HCT116 (cell line): ENCODE data around the gene RALGPS1.

Source experiments
- EZH2 ChIP-seq: fragments of 200-600 bp; sonication (generic); IDR thresholded peaks from 2 replicates; pipeline ENCODE4 v1.6.1; 2017; ENCODE audit warnings: antibody characterized with exemption, mixed run types
- MAX ChIP-seq: IDR thresholded peaks from 2 replicates; pipeline ENCODE4 v1.6.1; 2012
- POLR2A ChIP-seq: IDR thresholded peaks from 2 replicates; pipeline ENCODE4 v1.7.0; 2011; ENCODE audit warnings: borderline replicate concordance; ENCODE audit not compliant: insufficient read depth, insufficient read length; ENCODE audit errors: extremely low read depth
- POLR2AphosphoS5 ChIP-seq: IDR thresholded peaks from 2 replicates; pipeline ENCODE4 v1.6.1; 2011; ENCODE audit warnings: mild to moderate bottlenecking, low read depth, low read length, moderate library complexity
- RAD21 ChIP-seq: IDR thresholded peaks from 2 replicates; pipeline ENCODE4 v1.6.1; 2012; ENCODE audit warnings: low read depth, mild to moderate bottlenecking
- TF ChIP-seq, protein P1 (sequence below), 3 experiments: fragments of 200-600 bp in 1 of 3; sonication (generic) in 1 of 3; IDR thresholded peaks in 2 of 3; conservative IDR thresholded peaks in 1 of 3; 2 replicates each; pipeline ENCODE4 v1.5.1; 2012 to 2017; ENCODE audit warnings: low read depth in 2 of 3, low read length in 2 of 3, antibody characterized with exemption in 1 of 3, borderline replicate concordance in 1 of 3, control low read depth in 1 of 3, mild to moderate bottlenecking in 1 of 3, mixed read lengths in 1 of 3, mixed run types in 1 of 3, moderate library complexity in 1 of 3; ENCODE audit not compliant: insufficient read depth in 1 of 3
- TF ChIP-seq, protein P2 (sequence below): IDR thresholded peaks from 2 replicates; pipeline ENCODE4 v1.6.1; 2012
- TF ChIP-seq, protein P3 (sequence below): IDR thresholded peaks from 2 replicates; pipeline ENCODE4 v1.6.1; 2012; ENCODE audit warnings: low read depth

DNA sequence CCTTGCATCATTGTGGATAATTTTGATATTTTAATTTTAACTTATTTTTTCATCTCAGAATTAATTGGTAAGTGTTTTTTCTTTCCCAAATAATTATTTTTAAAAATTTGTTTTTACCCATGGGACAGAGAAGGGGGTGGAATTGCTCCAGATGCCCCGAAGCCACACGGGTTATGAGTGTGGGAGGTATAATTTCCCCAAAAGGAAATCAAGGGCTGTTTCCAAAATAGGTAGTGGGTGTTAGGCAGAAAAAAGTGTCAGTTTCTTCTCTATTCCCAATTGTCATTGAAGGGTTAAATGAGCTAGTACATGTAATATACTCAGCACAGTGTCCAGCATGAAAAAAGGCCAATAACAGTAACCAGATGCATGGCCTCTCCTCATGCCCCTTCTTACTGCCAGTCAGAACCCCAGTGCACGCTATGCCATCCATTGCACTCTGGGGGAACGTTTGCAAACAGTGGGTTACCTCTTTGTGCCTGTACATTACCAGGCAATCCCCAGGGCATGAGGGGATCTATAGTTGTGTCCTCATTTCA lies 244.3 kb downstream of the RALGPS1 start:
- TF ChIP-seq, protein P1, sequence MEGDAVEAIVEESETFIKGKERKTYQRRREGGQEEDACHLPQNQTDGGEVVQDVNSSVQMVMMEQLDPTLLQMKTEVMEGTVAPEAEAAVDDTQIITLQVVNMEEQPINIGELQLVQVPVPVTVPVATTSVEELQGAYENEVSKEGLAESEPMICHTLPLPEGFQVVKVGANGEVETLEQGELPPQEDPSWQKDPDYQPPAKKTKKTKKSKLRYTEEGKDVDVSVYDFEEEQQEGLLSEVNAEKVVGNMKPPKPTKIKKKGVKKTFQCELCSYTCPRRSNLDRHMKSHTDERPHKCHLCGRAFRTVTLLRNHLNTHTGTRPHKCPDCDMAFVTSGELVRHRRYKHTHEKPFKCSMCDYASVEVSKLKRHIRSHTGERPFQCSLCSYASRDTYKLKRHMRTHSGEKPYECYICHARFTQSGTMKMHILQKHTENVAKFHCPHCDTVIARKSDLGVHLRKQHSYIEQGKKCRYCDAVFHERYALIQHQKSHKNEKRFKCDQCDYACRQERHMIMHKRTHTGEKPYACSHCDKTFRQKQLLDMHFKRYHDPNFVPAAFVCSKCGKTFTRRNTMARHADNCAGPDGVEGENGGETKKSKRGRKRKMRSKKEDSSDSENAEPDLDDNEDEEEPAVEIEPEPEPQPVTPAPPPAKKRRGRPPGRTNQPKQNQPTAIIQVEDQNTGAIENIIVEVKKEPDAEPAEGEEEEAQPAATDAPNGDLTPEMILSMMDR (IDR thresholded peaks at IDR 0.05 in 2 of 3, conservative IDR thresholded peaks at IDR 0.05 in 1 of 3; ENCODE audit: borderline replicate concordance in 1 of 3, insufficient read depth in 1 of 3, low read depth in 2 of 3, low read length in 2 of 3), result no peak
- no peak for TF ChIP-seq EZH2
- no peak for TF ChIP-seq POLR2AphosphoS5
- no peak for TF ChIP-seq RAD21
- TF ChIP-seq, protein P2, sequence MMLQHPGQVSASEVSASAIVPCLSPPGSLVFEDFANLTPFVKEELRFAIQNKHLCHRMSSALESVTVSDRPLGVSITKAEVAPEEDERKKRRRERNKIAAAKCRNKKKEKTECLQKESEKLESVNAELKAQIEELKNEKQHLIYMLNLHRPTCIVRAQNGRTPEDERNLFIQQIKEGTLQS, result no peak
- TF ChIP-seq, protein P3, sequence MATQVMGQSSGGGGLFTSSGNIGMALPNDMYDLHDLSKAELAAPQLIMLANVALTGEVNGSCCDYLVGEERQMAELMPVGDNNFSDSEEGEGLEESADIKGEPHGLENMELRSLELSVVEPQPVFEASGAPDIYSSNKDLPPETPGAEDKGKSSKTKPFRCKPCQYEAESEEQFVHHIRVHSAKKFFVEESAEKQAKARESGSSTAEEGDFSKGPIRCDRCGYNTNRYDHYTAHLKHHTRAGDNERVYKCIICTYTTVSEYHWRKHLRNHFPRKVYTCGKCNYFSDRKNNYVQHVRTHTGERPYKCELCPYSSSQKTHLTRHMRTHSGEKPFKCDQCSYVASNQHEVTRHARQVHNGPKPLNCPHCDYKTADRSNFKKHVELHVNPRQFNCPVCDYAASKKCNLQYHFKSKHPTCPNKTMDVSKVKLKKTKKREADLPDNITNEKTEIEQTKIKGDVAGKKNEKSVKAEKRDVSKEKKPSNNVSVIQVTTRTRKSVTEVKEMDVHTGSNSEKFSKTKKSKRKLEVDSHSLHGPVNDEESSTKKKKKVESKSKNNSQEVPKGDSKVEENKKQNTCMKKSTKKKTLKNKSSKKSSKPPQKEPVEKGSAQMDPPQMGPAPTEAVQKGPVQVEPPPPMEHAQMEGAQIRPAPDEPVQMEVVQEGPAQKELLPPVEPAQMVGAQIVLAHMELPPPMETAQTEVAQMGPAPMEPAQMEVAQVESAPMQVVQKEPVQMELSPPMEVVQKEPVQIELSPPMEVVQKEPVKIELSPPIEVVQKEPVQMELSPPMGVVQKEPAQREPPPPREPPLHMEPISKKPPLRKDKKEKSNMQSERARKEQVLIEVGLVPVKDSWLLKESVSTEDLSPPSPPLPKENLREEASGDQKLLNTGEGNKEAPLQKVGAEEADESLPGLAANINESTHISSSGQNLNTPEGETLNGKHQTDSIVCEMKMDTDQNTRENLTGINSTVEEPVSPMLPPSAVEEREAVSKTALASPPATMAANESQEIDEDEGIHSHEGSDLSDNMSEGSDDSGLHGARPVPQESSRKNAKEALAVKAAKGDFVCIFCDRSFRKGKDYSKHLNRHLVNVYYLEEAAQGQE, result no peak
- TF ChIP-seq POLR2A, result no peak
- TF ChIP-seq MAX, result no peak
